ENCODE data around the gene EYA3. TPM values are rescaled to one million over a fixed set of nuclear protein-coding genes. Genes with fewer than 3 reads are reported as not detected.

Gene EYA3
- total RNA-seq, 2 donors from 2014 or later: 13.6 to 15.6 TPM

GRCh38 chr1:28118640-28119307 lies 30.4 kb upstream of the EYA3 start:
- Histone ChIP-seq H3K9me3 (no peaks in the 10 kb centered on the region), H3K27me3 (no peaks in the 10 kb centered on the region), H3K4me3 (no peak overlapping the region), H3K36me3 (no peaks in the 10 kb centered on the region), H3K27ac (no peak overlapping the region), H3K4me1 (no peaks in the 10 kb centered on the region)
- no peak for TF ChIP-seq CTCF (IDR thresholded peaks at IDR 0.05)
- DNase-seq (ENCODE audit: low spot score): no peak

GRCh38 chr1:28115267-28115666 lies 26.9 kb upstream of the EYA3 start:
- H3K36me3 ChIP-seq: no peaks in the 10 kb centered on the region
- TF ChIP-seq CTCF (IDR thresholded peaks at IDR 0.05): no peak
- H3K9me3 ChIP-seq: no peaks in the 10 kb centered on the region
- no peak overlapping the region for H3K4me3 ChIP-seq
- no peaks in the 10 kb centered on the region for H3K4me1 ChIP-seq
- H3K27me3 ChIP-seq: no peaks in the 10 kb centered on the region
- no peak for DNase-seq (ENCODE audit: low spot score)
- no peak overlapping the region for H3K27ac ChIP-seq

GRCh38 chr1:28114844-28115243 lies 26.4 kb upstream of the EYA3 start:
- no peaks in the 10 kb centered on the region for H3K27me3 ChIP-seq
- no peak overlapping the region for H3K4me3 ChIP-seq
- H3K36me3 ChIP-seq: no peaks in the 10 kb centered on the region
- TF ChIP-seq CTCF (IDR thresholded peaks at IDR 0.05): no peak
- no peaks in the 10 kb centered on the region for H3K4me1 ChIP-seq
- H3K9me3 ChIP-seq: no peaks in the 10 kb centered on the region
- DNase-seq (ENCODE audit: low spot score): no peak
- no peak overlapping the region for H3K27ac ChIP-seq

- no peak for TF ChIP-seq CTCF (IDR thresholded peaks at IDR 0.05)
- no peak for DNase-seq (ENCODE audit: low spot score)
- no peaks in the 10 kb centered on the region for H3K36me3 ChIP-seq
- H3K4me3 ChIP-seq: no peak overlapping the region
- H3K4me1 ChIP-seq: no peaks in the 10 kb centered on the region
- H3K27me3 ChIP-seq: no peaks in the 10 kb centered on the region
- no peak overlapping the region for H3K27ac ChIP-seq
- H3K9me3 ChIP-seq: no peaks in the 10 kb centered on the region
Measured at GRCh38 chr1:28113242-28113572, 24.8 kb upstream of the EYA3 start.

- Histone ChIP-seq H3K4me3 (no peak overlapping the region), H3K27me3 (no peaks in the 10 kb centered on the region), H3K27ac (no peak overlapping the region), H3K36me3 (no peaks in the 10 kb centered on the region), H3K9me3 (no peaks in the 10 kb centered on the region), H3K4me1 (no peaks in the 10 kb centered on the region)
- TF ChIP-seq CTCF (IDR thresholded peaks at IDR 0.05): peak in 1 of 2 donors; percentile 19
- DNase-seq (ENCODE audit: low spot score): peak; percentile 68
Measured at GRCh38 chr1:28112388-28113241, 24.2 kb upstream of the EYA3 start.

Data from right atrium auricular region (tissue), 2 donors.